GM23338 (cell line): ENCODE data around the gene EXOSC3.

Source experiments
- EZH2 ChIP-seq: fragments of 200-600 bp; sonication (generic); IDR thresholded peaks from one replicate; pipeline ENCODE4 v1.8.0; 2017; ENCODE audit warnings: antibody characterized with exemption, mild to moderate bottlenecking, low read depth; ENCODE audit not compliant: unreplicated experiment
- POLR2AphosphoS5 ChIP-seq: IDR thresholded peaks from 2 replicates; pipeline ENCODE4 v1.6.1; 2016; ENCODE audit warnings: antibody characterized with exemption, low read depth
- STAT1 ChIP-seq: IDR thresholded peaks from one replicate; pipeline ENCODE4 v1.6.1; 2016; ENCODE audit warnings: antibody characterized with exemption; ENCODE audit not compliant: unreplicated experiment
- TF ChIP-seq, protein P1 (sequence below), 2 experiments: fragments of 200-600 bp in 1 of 2; sonication (generic) in 1 of 2; conservative IDR thresholded peaks; 2 replicates each; pipeline versions ENCODE4 v1.5.1 to v1.6.1; 2016 to 2017; ENCODE audit warnings: antibody characterized with exemption in 2 of 2, low read depth in 2 of 2, mild to moderate bottlenecking in 2 of 2, moderate library complexity in 1 of 2
- TF ChIP-seq, protein P2 (sequence below): fragments of 250-450 bp; sonication (Bioruptor Pico); IDR thresholded peaks from 2 replicates; pipeline ENCODE4 v1.5.0; 2020; ENCODE audit warnings: mild to moderate bottlenecking, moderate library complexity
- TF ChIP-seq, protein P3 (sequence below): IDR thresholded peaks from one replicate; pipeline ENCODE4 v1.6.1; 2018; ENCODE audit warnings: antibody characterized with exemption; ENCODE audit not compliant: unreplicated experiment

DNA sequence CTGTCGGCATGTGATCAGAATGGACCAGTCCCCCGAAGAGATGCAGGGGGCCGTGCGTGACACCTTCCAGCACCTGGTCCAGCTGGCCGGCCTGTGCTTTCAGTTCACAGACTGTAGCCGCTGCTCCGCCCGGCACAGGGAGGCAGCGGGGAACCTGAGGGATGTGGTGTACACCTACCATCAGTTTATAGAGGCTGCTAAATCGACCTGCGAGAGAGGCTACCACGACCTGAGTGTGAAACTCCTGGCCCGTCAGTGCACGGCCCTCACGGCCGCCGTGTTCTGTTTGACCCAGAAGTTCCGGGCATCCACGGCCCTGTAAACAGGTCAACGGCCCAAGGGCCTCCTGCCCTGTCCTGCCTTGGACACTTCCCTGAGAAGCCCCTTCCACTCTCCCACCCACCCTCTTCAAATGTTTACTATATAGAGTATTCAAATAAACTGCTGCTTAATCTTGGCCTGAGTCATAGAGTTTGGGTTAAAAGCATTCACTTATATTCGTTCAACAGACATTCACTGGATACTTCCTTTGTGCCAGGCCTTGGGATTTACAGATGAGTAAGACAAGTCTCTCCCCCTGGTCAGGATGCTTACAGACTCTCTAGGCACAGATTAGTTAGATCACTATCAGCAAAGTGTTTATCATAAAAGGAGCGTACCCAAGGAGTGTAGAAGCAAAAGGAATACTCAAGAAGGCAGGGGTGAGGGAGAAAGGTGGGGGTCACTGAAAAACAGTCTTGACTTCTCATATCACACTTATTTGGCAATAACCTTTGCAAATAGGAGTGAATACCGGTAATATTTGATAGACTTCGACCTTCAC, 38.2 kb downstream of the EXOSC3 start:
- TF ChIP-seq, protein P1, sequence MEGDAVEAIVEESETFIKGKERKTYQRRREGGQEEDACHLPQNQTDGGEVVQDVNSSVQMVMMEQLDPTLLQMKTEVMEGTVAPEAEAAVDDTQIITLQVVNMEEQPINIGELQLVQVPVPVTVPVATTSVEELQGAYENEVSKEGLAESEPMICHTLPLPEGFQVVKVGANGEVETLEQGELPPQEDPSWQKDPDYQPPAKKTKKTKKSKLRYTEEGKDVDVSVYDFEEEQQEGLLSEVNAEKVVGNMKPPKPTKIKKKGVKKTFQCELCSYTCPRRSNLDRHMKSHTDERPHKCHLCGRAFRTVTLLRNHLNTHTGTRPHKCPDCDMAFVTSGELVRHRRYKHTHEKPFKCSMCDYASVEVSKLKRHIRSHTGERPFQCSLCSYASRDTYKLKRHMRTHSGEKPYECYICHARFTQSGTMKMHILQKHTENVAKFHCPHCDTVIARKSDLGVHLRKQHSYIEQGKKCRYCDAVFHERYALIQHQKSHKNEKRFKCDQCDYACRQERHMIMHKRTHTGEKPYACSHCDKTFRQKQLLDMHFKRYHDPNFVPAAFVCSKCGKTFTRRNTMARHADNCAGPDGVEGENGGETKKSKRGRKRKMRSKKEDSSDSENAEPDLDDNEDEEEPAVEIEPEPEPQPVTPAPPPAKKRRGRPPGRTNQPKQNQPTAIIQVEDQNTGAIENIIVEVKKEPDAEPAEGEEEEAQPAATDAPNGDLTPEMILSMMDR (conservative IDR thresholded peaks at IDR 0.05; ENCODE audit: low read depth in 2 of 2): no peak
- TF ChIP-seq EZH2: no peak
- no peak for TF ChIP-seq POLR2AphosphoS5
- no peak for TF ChIP-seq STAT1
- TF ChIP-seq, protein P2, sequence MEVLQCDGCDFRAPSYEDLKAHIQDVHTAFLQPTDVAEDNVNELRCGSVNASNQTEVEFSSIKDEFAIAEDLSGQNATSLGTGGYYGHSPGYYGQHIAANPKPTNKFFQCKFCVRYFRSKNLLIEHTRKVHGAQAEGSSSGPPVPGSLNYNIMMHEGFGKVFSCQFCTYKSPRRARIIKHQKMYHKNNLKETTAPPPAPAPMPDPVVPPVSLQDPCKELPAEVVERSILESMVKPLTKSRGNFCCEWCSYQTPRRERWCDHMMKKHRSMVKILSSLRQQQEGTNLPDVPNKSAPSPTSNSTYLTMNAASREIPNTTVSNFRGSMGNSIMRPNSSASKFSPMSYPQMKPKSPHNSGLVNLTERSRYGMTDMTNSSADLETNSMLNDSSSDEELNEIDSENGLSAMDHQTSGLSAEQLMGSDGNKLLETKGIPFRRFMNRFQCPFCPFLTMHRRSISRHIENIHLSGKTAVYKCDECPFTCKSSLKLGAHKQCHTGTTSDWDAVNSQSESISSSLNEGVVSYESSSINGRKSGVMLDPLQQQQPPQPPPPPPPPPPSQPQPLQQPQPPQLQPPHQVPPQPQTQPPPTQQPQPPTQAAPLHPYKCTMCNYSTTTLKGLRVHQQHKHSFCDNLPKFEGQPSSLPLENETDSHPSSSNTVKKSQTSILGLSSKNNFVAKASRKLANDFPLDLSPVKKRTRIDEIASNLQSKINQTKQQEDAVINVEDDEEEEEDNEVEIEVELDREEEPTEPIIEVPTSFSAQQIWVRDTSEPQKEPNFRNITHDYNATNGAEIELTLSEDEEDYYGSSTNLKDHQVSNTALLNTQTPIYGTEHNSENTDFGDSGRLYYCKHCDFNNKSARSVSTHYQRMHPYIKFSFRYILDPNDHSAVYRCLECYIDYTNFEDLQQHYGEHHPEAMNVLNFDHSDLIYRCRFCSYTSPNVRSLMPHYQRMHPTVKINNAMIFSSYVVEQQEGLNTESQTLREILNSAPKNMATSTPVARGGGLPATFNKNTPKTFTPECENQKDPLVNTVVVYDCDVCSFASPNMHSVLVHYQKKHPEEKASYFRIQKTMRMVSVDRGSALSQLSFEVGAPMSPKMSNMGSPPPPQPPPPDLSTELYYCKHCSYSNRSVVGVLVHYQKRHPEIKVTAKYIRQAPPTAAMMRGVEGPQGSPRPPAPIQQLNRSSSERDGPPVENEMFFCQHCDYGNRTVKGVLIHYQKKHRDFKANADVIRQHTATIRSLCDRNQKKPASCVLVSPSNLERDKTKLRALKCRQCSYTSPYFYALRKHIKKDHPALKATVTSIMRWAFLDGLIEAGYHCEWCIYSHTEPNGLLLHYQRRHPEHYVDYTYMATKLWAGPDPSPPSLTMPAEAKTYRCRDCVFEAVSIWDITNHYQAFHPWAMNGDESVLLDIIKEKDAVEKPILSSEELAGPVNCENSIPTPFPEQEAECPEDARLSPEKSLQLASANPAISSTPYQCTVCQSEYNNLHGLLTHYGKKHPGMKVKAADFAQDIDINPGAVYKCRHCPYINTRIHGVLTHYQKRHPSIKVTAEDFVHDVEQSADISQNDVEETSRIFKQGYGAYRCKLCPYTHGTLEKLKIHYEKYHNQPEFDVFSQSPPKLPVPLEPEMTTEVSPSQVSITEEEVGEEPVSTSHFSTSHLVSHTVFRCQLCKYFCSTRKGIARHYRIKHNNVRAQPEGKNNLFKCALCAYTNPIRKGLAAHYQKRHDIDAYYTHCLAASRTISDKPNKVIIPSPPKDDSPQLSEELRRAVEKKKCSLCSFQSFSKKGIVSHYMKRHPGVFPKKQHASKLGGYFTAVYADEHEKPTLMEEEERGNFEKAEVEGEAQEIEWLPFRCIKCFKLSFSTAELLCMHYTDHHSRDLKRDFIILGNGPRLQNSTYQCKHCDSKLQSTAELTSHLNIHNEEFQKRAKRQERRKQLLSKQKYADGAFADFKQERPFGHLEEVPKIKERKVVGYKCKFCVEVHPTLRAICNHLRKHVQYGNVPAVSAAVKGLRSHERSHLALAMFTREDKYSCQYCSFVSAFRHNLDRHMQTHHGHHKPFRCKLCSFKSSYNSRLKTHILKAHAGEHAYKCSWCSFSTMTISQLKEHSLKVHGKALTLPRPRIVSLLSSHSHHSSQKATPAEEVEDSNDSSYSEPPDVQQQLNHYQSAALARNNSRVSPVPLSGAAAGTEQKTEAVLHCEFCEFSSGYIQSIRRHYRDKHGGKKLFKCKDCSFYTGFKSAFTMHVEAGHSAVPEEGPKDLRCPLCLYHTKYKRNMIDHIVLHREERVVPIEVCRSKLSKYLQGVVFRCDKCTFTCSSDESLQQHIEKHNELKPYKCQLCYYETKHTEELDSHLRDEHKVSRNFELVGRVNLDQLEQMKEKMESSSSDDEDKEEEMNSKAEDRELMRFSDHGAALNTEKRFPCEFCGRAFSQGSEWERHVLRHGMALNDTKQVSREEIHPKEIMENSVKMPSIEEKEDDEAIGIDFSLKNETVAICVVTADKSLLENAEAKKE (CRISPR knock-in tag): no peak
- TF ChIP-seq, protein P3, sequence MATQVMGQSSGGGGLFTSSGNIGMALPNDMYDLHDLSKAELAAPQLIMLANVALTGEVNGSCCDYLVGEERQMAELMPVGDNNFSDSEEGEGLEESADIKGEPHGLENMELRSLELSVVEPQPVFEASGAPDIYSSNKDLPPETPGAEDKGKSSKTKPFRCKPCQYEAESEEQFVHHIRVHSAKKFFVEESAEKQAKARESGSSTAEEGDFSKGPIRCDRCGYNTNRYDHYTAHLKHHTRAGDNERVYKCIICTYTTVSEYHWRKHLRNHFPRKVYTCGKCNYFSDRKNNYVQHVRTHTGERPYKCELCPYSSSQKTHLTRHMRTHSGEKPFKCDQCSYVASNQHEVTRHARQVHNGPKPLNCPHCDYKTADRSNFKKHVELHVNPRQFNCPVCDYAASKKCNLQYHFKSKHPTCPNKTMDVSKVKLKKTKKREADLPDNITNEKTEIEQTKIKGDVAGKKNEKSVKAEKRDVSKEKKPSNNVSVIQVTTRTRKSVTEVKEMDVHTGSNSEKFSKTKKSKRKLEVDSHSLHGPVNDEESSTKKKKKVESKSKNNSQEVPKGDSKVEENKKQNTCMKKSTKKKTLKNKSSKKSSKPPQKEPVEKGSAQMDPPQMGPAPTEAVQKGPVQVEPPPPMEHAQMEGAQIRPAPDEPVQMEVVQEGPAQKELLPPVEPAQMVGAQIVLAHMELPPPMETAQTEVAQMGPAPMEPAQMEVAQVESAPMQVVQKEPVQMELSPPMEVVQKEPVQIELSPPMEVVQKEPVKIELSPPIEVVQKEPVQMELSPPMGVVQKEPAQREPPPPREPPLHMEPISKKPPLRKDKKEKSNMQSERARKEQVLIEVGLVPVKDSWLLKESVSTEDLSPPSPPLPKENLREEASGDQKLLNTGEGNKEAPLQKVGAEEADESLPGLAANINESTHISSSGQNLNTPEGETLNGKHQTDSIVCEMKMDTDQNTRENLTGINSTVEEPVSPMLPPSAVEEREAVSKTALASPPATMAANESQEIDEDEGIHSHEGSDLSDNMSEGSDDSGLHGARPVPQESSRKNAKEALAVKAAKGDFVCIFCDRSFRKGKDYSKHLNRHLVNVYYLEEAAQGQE: no peak
